Effector memory CD4-positive, alpha-beta T cell (primary cell): ENCODE data around the gene YAF2.
"Not testable (repeated sequence)": the region's sequence is repeated elsewhere in the genome, so short reads cannot be mapped to it uniquely, and the experiment has no call there.

Experiments used
- DNase-seq, 3 donors: peaks; one replicate each; pipeline ENCODE4 v3.0.0-alpha.2; 2020
- H3K27ac ChIP-seq: 2 replicates; pipeline ENCODE4 v1.7.0; 2013; ENCODE audit warnings: mild to moderate bottlenecking, low read length, moderate library complexity; ENCODE audit not compliant: insufficient read depth, poor library complexity, severe bottlenecking
- H3K27me3 ChIP-seq: replicated peaks from 2 replicates; pipeline ENCODE4 v1.7.0; 2013; ENCODE audit warnings: mild to moderate bottlenecking, low read length; ENCODE audit not compliant: insufficient read depth, control insufficient read depth, poor library complexity, severe bottlenecking
- H3K36me3 ChIP-seq: 2 replicates; pipeline ENCODE4 v1.7.0; 2013; ENCODE audit warnings: mild to moderate bottlenecking, low read length, moderate library complexity; ENCODE audit not compliant: control insufficient read depth, insufficient read depth
- H3K4me1 ChIP-seq: 2 replicates; pipeline ENCODE4 v1.7.0; 2013; ENCODE audit warnings: low read length, mild to moderate bottlenecking; ENCODE audit not compliant: control insufficient read depth, insufficient read depth, poor library complexity, severe bottlenecking
- H3K4me3 ChIP-seq: 2 replicates; pipeline ENCODE4 v1.7.0; 2013; ENCODE audit warnings: low read length, low read depth, mild to moderate bottlenecking; ENCODE audit not compliant: insufficient read depth, poor library complexity, severe bottlenecking
- H3K9me3 ChIP-seq: 2 replicates; pipeline ENCODE4 v1.7.0; 2013; ENCODE audit warnings: mild to moderate bottlenecking, low read length, moderate library complexity; ENCODE audit not compliant: control insufficient read depth

The YAF2 gene

GRCh38 chr12:42204362-42204761, 33.7 kb downstream of the YAF2 start:
- no peak for DNase-seq
- peaks cover 6% of the 10 kb centered on the region for H3K36me3 ChIP-seq

GRCh38 chr12:42201063-42201462, 37.0 kb downstream of the YAF2 start:
- Histone ChIP-seq H3K27ac (no peak overlapping the region), H3K4me1 (no peaks in the 10 kb centered on the region), H3K9me3 (no peaks in the 10 kb centered on the region), H3K4me3 (no peak overlapping the region), H3K27me3 (no peaks in the 10 kb centered on the region), H3K36me3 (peaks cover 21% of the 10 kb centered on the region)
- no peak for DNase-seq

More at GRCh38 chr12:42204362-42204761, 33.7 kb downstream of the YAF2 start:
- Histone ChIP-seq H3K4me3 (no peak overlapping the region), H3K27ac (no peak overlapping the region), H3K9me3 (no peaks in the 10 kb centered on the region), H3K27me3 (no peaks in the 10 kb centered on the region), H3K4me1 (no peaks in the 10 kb centered on the region)

GRCh38 chr12:42199007-42199406, 39.0 kb downstream of the YAF2 start:
- no peak overlapping the region for H3K27ac ChIP-seq
- no peak for DNase-seq
- H3K9me3 ChIP-seq: no peaks in the 10 kb centered on the region
- H3K4me1 ChIP-seq: no peaks in the 10 kb centered on the region
- H3K27me3 ChIP-seq: no peaks in the 10 kb centered on the region
- no peak overlapping the region for H3K4me3 ChIP-seq
- peaks cover 17% of the 10 kb centered on the region for H3K36me3 ChIP-seq

GRCh38 chr12:42196723-42197603, 41.1 kb downstream of the YAF2 start:
- H3K36me3 ChIP-seq: peaks cover 15% of the 10 kb centered on the region
- H3K27ac ChIP-seq: no peak overlapping the region
- no peaks in the 10 kb centered on the region for H3K4me1 ChIP-seq
- H3K27me3 ChIP-seq: no peaks in the 10 kb centered on the region
- H3K9me3 ChIP-seq: no peaks in the 10 kb centered on the region
- no peak for DNase-seq
- H3K4me3 ChIP-seq: no peak overlapping the region

GRCh38 chr12:42192686-42193085, 45.4 kb downstream of the YAF2 start:
- H3K4me1 ChIP-seq: no peaks in the 10 kb centered on the region
- no peak overlapping the region for H3K27ac ChIP-seq
- no peaks in the 10 kb centered on the region for H3K27me3 ChIP-seq
- no peaks in the 10 kb centered on the region for H3K9me3 ChIP-seq
- H3K4me3 ChIP-seq: no peak overlapping the region
- no peak for DNase-seq
- H3K36me3 ChIP-seq: no peaks in the 10 kb centered on the region

GRCh38 chr12:42192258-42192657, 45.8 kb downstream of the YAF2 start:
- Histone ChIP-seq H3K36me3 (no peaks in the 10 kb centered on the region), H3K27me3 (no peaks in the 10 kb centered on the region), H3K9me3 (no peaks in the 10 kb centered on the region), H3K4me3 (no peak overlapping the region), H3K4me1 (no peaks in the 10 kb centered on the region), H3K27ac (no peak overlapping the region)
- DNase-seq: no peak

GRCh38 chr12:42190376-42190775, 47.7 kb downstream of the YAF2 start:
- Histone ChIP-seq H3K27ac (no peak overlapping the region), H3K4me3 (no peak overlapping the region), H3K4me1 (no peaks in the 10 kb centered on the region), H3K9me3 (no peaks in the 10 kb centered on the region), H3K27me3 (no peaks in the 10 kb centered on the region), H3K36me3 (no peaks in the 10 kb centered on the region)
- no peak for DNase-seq

GRCh38 chr12:42188275-42188674, 49.8 kb downstream of the YAF2 start:
- not testable (repeated sequence) for H3K27ac ChIP-seq, H3K4me3 ChIP-seq, H3K4me1 ChIP-seq, H3K27me3 ChIP-seq, H3K36me3 ChIP-seq, H3K9me3 ChIP-seq, DNase-seq

- H3K27me3 ChIP-seq: no peaks in the 10 kb centered on the region
- H3K36me3 ChIP-seq: peaks cover 5% of the 10 kb centered on the region
- H3K27ac ChIP-seq: no peak overlapping the region
- no peaks in the 10 kb centered on the region for H3K9me3 ChIP-seq
- H3K4me3 ChIP-seq: no peak overlapping the region
- H3K4me1 ChIP-seq: no peaks in the 10 kb centered on the region
- DNase-seq: no peak
Observed at GRCh38 chr12:42187799-42188198, 50.2 kb downstream of the YAF2 start.

- no peak for DNase-seq
- Histone ChIP-seq H3K4me3 (no peak overlapping the region), H3K27me3 (no peaks in the 10 kb centered on the region), H3K27ac (no peak overlapping the region), H3K36me3 (peaks cover 5% of the 10 kb centered on the region), H3K9me3 (no peaks in the 10 kb centered on the region), H3K4me1 (no peaks in the 10 kb centered on the region)
Observed at GRCh38 chr12:42186793-42187192, 51.3 kb downstream of the YAF2 start.
